ENCODE results near the gene TMPRSS11D. TPM values are rescaled to one million over a fixed set of nuclear protein-coding genes. Genes with fewer than 3 reads are reported as not detected.

Gene TMPRSS11D
- total RNA-seq, 1 experiment from 2014 or later, result not detected

DNA sequence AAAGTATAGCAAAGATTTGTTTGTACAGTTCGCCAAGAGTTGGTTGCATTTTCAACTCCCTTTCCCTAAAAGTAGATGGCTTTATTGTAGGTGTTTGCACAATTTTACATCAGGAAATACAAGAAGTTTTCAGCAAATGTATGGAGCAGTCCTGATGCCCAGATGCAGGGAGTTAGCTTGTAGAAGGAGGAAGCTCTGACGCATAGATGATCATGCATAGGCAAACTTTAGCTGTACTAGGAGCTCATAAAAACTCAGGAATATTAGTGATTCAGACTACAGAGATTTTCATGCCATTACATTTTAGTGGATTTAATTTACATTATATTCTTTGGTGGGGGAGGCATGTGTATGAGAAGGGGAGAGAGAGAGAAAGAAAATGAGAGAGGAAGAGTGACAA lies 62.9 kb downstream of the TMPRSS11D start:
- Histone ChIP-seq H2BK20ac (ENCODE audit: low read depth, low read length, poor library complexity, severe bottlenecking) (no peak overlapping the region), H2BK15ac (ENCODE audit: low read depth, low read length) (no peak overlapping the region), H3T11ph (ENCODE audit: low read length) (no peak overlapping the region), H3K79me1 (ENCODE audit: insufficient read depth, low read depth, low read length, poor library complexity, severe bottlenecking) (no peaks in the 10 kb centered on the region), H2BK120ac (ENCODE audit: low read depth, low read length, poor library complexity, severe bottlenecking) (no peak overlapping the region), H3K9ac (ENCODE audit: extremely low read depth, insufficient read length, low read length) (no peak overlapping the region), H3K79me2 (ENCODE audit: insufficient read depth, low read length) (no peaks in the 10 kb centered on the region), H2BK12ac (ENCODE audit: insufficient read length, low read depth, low read length) (no peak overlapping the region), H3K56ac (ENCODE audit: insufficient read length, low read depth, low read length) (no peak overlapping the region), H4K91ac (ENCODE audit: insufficient read length, low read depth, low read length) (no peak overlapping the region), H3K23ac (ENCODE audit: insufficient read length, low read depth, low read length) (no peak overlapping the region), H2AFZ (ENCODE audit: low read length) (no peak overlapping the region), H3K9me3 (ENCODE audit: control insufficient read depth, low read depth, low read length) (no peaks in the 10 kb centered on the region), H4K20me1 (ENCODE audit: control insufficient read depth, insufficient read depth, insufficient read length) (no peaks in the 10 kb centered on the region), H2BK5ac (ENCODE audit: insufficient read length, low read length) (no peak overlapping the region), H3K23me2 (ENCODE audit: insufficient read length, low read depth, low read length, poor library complexity, severe bottlenecking) (no peaks in the 10 kb centered on the region), H3K4me1 (ENCODE audit: insufficient read depth, low read length) (no peaks in the 10 kb centered on the region), H3K4me2 (ENCODE audit: insufficient read depth, insufficient read length, low read length) (no peak overlapping the region), H4K5ac (ENCODE audit: insufficient read length, low read depth, low read length) (no peak overlapping the region), H3K18ac (ENCODE audit: insufficient read length, low read depth, low read length) (no peak overlapping the region), H3K14ac (ENCODE audit: insufficient read depth, low read length) (no peak overlapping the region), H2AK5ac (ENCODE audit: insufficient read length, low read length) (no peak overlapping the region), H3K27me3 (ENCODE audit: insufficient read depth, low read length) (no peaks in the 10 kb centered on the region), H4K8ac (replicated peaks; ENCODE audit: insufficient read length, low read depth, low read length) (no peak overlapping the region), H3K27ac (ENCODE audit: insufficient read length, low read depth, low read length) (no peak overlapping the region), H3K4ac (ENCODE audit: low read depth, low read length) (no peak overlapping the region)
- Mint-ChIP-seq H3K9me3 (no peaks in the 10 kb centered on the region), H3K4me1 (no peaks in the 10 kb centered on the region; a peak in 1 of 4 replicates), H3K27ac (no peak overlapping the region), H3K4me3 (no peak overlapping the region), H3K36me3 (ENCODE audit: insufficient read depth in 1 of 3, low read depth in 3 of 3) (no peaks in the 10 kb centered on the region), H3K27me3 (ENCODE audit: low read depth) (no peaks in the 10 kb centered on the region)
- no peak for DNase-seq
- WGBS (ENCODE audit: extremely low coverage, insufficient read length, low lambda C conversion rate), result no CpG with 5 or more reads among the region's 2 CpGs
- TF ChIP-seq, protein P1, sequence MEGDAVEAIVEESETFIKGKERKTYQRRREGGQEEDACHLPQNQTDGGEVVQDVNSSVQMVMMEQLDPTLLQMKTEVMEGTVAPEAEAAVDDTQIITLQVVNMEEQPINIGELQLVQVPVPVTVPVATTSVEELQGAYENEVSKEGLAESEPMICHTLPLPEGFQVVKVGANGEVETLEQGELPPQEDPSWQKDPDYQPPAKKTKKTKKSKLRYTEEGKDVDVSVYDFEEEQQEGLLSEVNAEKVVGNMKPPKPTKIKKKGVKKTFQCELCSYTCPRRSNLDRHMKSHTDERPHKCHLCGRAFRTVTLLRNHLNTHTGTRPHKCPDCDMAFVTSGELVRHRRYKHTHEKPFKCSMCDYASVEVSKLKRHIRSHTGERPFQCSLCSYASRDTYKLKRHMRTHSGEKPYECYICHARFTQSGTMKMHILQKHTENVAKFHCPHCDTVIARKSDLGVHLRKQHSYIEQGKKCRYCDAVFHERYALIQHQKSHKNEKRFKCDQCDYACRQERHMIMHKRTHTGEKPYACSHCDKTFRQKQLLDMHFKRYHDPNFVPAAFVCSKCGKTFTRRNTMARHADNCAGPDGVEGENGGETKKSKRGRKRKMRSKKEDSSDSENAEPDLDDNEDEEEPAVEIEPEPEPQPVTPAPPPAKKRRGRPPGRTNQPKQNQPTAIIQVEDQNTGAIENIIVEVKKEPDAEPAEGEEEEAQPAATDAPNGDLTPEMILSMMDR (conservative IDR thresholded peaks at IDR 0.05), result no peak

Measured in H9 (cell line).